Stomach (tissue), 4 donors: Measurements from ENCODE around the gene HAT1.

Source experiments
- POLR2AphosphoS5 ChIP-seq, 3 donors: sonication (generic); formaldehyde crosslinking; IDR thresholded peaks; one replicate each; pipeline ENCODE4 v1.6.1; 2016; ENCODE audit warnings: antibody characterized with exemption in 3 of 3
- TF ChIP-seq, protein P1 (sequence below), 7 experiments: fragments of 450-650 bp in 4 of 7; fragments of 200-600 bp in 3 of 7; sonication (generic) in 3 of 7; IDR thresholded peaks; one replicate each; pipeline ENCODE4 v1.5.1; 2016 to 2019; ENCODE audit warnings: antibody characterized with exemption in 7 of 7, control low read depth in 2 of 7, mild to moderate bottlenecking in 1 of 7

DNA sequence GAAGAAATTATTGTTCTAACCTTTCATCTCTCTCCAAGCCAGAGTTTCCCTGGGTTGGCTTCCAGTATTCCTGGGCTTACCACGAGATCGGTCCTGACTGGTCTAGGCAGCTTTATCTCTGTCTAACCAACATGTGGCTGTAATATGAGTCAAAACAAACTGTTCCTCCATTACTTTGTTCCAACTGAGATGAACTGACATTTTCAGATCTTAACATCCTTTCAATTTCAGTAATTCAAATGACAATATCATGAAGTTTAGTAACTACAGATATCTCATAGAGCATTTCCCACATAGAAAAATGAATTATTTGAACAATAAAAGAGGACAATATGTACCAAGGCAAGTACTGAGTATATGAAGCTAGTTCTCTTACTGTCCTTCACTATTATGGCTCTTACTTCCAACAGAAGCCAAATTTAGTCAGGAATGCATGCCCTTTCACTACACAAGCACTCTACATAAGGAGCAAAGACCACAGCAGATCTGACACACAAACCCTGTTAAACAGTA lies 43.7 kb upstream of the HAT1 start:
- TF ChIP-seq POLR2AphosphoS5 (IDR thresholded peaks at IDR 0.05): peak in 1 of 3 donors; percentile 17
- TF ChIP-seq, protein P1, sequence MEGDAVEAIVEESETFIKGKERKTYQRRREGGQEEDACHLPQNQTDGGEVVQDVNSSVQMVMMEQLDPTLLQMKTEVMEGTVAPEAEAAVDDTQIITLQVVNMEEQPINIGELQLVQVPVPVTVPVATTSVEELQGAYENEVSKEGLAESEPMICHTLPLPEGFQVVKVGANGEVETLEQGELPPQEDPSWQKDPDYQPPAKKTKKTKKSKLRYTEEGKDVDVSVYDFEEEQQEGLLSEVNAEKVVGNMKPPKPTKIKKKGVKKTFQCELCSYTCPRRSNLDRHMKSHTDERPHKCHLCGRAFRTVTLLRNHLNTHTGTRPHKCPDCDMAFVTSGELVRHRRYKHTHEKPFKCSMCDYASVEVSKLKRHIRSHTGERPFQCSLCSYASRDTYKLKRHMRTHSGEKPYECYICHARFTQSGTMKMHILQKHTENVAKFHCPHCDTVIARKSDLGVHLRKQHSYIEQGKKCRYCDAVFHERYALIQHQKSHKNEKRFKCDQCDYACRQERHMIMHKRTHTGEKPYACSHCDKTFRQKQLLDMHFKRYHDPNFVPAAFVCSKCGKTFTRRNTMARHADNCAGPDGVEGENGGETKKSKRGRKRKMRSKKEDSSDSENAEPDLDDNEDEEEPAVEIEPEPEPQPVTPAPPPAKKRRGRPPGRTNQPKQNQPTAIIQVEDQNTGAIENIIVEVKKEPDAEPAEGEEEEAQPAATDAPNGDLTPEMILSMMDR (IDR thresholded peaks at IDR 0.05): no peak
